Activated naive CD8-positive, alpha-beta T cell treated with anti-CD3 and anti-CD28 coated beads, Interleukin-2, amount 50 U/mL, for 16 hours (primary cell): ENCODE data around the gene RBM19.

ENCODE experiments used
- DNase-seq: peaks from one replicate; pipeline ENCODE4 v3.0.0-alpha.2; 2020; ENCODE audit warnings: low read depth, low spot score

Gene RBM19

GRCh38 chr12:113931517-113931916 lies 34.6 kb downstream of the RBM19 start:
- DNase-seq = no peak

DNA sequence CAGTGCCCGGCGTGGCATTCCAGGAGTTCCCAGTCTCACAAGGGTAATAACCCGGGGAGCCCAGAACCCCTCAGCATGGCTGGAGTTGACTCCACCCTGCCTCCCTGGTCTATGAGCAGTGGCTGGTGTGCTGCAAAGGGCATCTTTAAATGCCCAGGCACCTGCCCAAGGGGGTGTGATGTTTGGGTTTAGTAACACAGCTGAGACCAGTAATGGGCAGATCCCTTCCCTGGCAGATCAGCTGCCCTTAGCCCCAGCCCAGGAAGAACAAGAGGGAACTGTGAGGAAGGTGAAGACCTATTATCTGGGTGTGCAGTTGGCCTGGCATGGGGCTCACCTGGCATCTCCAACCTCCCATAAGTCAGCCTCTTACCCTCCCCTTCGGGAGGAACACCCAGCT lies 35.9 kb downstream of the RBM19 start:
- no peak for DNase-seq

- DNase-seq = no peak
These were observed 36.7 kb downstream of the RBM19 start for GRCh38 chr12:113929312-113929989.

DNA sequence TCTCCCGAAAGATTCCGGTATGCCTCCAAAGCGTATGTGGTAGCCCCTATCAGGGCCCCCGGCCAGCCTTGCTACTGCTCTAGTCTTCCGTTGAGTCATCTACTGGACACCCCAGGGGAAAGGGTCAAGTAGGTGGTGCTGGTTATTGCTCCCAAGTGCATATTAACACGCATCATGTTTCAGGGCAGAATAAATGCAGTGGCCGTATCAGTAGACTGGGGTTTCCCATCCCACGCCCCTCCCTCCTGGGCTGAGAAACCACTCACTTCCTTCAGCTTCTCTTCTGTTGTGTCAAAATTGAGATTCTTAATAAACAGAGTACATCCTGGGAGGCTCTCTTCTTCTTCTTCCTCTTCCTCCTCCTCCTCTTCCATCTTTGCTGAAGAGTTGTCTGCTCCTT lies 39.3 kb downstream of the RBM19 start:
- DNase-seq = no peak

- DNase-seq = no peak
These were observed 41.8 kb downstream of the RBM19 start for GRCh38 chr12:113924341-113924740.

GRCh38 chr12:113923251-113923650 lies 42.9 kb downstream of the RBM19 start:
- DNase-seq = no peak

DNA sequence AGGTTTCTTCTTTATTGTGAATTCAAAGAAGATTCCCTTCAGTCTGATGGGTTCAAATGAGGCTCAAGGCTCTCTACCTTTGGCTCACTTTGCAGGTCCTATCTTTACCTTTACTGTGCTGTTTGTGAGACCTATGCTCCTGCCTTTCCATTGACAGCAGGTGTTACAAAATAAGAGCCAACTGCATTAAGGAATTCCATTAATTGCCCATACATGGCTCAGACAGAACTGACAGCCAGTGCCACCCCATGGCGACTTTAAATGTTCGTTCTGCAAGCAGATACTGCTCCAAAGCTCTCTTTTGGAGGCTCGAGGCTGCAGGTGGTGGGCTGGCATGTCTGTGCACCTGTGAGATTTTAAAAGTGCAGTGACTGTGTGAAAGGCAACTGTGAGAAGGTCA lies 44.7 kb downstream of the RBM19 start:
- no peak for DNase-seq

DNA sequence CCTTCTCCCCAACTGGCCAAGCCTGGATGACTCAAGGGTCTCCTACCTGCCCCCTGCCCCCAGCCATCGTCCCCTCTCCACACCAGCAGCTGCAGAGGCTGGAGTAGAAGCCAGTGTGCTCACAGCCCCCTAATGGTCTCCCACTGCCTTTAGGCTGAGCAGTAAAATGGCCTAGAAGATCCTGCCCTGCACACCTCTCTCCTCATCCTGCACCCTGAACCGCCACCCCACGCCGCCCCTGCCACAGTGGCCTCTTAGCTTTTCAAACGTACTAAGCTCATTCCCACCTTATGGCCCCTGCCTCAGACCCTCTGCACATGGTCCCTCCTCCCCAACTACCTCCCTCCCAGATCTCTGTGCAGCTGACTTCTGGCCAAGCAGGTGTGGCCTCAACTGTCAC lies 46.3 kb downstream of the RBM19 start:
- no peak for DNase-seq

DNA sequence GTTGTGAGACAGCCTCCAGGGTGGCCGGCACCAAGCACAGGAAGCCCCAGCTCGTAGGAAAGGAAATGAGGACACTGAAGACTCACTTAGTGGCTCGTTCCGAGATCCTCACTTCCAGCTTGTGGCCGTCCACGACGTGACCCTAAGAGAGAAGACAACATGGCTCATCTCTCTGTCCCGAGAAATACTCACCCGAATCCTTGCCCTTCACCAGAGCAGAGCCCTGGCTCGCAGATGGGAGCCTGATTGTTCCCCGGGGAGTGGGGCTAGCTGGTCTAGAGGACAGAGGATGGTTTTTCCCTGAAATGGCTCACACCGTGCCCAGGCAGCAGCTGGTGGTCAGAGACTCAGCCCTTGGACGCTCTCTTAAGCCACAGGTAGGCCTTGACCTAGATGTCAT lies 47.8 kb downstream of the RBM19 start:
- DNase-seq = no peak

DNA sequence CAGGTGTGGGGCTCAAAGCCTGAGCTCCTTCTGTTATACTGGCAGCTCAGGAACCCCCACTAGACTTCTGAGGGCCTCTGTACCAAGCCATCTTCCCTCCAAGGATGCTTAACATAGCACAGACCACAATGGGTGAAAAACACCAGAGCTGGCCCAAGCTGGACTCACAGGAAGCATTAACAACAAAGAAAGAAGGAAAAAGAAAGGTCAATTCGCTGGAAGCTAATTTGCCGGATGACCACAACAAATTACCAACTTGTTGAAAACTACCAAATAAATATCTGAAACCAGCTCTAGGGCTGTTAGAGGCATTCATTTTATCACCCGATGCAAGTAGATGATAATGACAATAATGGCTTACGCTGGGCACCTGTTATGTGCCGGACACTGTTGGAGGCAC lies 48.7 kb downstream of the RBM19 start:
- DNase-seq = no peak

DNA sequence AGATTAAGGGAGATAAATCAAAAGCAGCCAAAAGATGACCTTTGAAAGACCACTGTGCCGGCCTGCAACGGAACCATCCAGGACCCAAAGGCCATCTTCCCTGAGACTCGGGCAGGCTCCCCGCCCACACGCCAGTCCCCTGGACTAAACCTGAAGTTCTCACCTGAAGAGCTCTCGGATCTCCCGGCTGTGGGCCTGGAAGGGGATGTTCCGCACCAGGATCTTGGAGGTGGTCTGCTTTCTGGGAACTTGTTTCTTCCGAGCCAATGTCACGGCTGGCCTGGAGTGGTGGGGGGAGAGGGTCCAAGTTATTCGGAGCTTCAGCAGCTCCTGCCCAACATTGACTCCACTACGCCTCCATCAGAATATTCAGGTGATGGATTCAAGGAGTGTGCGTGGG lies 51.3 kb downstream of the RBM19 start:
- DNase-seq = no peak

DNA sequence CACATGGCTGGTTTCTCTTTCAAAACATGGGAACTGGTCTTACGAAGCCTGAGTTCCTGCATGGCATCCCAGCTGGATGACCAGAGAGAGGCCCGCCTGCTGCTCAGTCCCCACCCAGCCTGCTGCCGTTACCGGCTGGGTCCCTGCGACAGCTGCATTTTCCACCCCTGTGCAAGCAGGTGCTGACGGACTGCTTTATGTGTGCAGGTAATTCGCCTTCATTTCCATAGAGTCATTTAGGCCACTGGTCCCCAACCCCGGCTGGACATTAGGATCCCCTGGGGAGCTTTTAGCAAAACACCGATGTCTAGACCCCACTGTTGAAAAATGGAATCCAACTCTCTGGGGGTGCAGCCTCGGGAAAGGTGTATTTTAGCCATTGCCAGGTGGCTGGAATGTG lies 51.9 kb downstream of the RBM19 start:
- no peak for DNase-seq

GRCh38 chr12:113912760-113913329 lies 53.3 kb downstream of the RBM19 start:
- peak; percentile 11 for DNase-seq

GRCh38 chr12:113911971-113912759 lies 54.0 kb downstream of the RBM19 start:
- DNase-seq = no peak

GRCh38 chr12:113910751-113911272 lies 55.3 kb downstream of the RBM19 start:
- DNase-seq = no peak

DNA sequence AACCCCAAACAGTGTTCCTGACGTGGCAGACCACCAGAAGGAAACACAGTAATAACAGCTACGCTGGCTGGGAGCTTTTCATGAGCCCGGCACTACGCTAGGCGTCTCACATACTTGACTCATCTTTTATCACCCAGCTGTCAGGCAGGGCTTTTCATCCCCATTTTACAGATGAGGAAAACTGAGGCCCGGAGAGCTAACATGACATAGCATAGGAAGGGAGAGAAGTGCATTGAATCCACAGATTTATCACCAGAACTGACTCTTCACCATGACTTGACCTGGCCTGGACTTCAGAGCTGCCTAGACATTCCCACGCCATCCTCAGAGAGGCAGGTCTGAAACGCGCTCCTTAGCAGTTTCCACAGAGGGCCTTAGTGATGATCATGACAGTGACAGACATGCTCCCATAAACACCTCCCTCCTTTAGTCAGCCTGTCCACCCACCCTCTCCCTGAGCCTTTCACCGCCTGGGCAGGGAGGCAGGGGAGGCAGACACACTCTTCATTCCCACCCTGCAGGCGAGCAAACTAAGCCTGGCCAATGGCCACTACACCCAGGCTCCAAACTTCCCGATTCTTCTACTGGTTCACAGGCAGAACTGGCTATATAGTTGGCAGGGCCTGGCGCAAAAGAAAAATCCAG lies 56.2 kb downstream of the RBM19 start:
- no peak for DNase-seq

GRCh38 chr12:113908584-113909100 lies 57.5 kb downstream of the RBM19 start:
- DNase-seq = no peak

DNA sequence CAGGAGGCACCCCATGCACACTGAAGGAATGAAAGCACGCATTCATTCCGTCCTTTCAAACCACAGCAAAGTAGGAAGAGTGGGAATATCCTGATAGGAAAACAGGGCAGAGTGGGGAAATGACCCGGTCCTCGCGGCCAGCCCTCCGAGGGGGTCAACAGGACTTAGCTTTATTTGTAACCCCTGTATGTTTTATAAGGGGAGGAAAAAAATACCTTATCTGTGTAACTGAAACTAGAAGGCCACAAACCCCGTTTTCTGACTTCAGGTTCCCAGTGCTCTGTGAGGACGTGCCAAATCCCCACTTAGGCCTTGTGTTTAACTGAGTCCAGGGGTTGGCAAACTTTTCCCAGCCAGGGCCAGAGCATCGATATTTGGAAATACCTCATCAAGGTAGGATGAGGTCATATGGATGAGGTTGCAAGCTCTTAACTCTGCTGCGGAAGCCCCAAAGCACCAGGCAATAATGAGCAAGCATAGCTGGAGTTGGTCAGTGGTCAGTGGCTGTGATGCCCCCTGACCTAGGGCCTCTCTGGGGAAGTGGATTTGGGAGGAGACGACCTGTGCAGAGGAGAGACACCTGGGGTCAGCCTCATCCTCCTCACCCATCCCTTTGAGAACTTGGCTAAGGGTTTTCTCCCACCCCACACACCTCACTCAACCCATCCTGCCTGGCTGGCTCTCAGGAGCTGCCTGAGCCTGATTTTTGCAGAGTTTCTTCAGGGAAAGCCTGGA lies 58.5 kb downstream of the RBM19 start:
- no peak for DNase-seq

DNA sequence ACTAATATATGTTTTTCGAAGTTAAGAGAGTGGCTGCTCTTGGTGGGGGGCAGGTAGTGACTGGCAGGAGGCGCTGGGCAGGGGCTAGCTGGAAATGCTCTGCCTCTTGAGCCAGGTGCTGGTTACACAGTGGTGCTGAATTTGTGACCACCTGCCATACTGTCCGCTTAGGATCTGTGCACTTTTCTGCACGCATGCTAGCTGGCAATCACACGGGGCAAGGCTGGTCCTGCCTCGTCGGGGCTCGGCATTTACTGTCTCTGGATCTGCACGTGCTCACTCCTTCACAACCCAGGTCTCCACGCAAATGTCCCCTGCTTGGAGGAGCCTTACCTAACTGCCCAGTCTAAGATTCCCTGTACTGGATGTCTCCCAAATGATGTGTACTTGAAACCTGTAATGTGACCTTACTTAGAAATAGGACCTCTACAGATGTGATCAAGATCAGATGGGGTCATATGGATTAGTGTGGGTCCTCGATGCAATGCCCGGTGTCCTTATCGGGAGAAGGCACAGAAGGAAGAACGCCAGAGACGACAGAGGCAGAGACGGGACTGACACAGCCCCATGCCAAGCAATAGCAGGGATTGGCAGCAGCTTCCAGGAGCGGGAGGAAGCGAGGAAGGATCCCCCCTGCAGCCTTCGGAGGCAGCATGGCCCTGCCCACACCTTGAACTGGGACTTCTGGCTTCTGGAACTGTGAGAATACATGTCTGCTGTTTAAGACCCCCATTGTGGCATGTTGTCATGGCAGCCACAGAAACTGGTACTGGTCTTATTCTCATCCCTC lies 59.5 kb downstream of the RBM19 start:
- no peak for DNase-seq

- no peak for DNase-seq
These were observed 60.3 kb downstream of the RBM19 start for GRCh38 chr12:113905829-113906228.
